Small intestine (tissue), 4 donors: Measurements from ENCODE around the gene ZNF165. TPM values are rescaled to one million over a fixed set of nuclear protein-coding genes. Genes with fewer than 3 reads are reported as not detected.

ENCODE experiments used
- polyA plus RNA-seq, 4 donors: library from polyadenylated mRNA; stranded (reverse) in 3 of 4; unstranded in 1 of 4; fragments of 200-250 nt in 3 of 4; fragments of 120-200 nt in 1 of 4; gene quantifications; one replicate each; pipeline versions ENCODE4 v1.2.1 to v1.2.3, GENCODE V29; 2013
- donor health status: healthy with polysubstance abuse.
- donor health status: Bipolar disorder and iron deficiency.
- donor health status: healthy.

Gene ZNF165
- polyA plus RNA-seq, 4 donors = 2.7 to 4.3 (median 3.6) TPM

Other genes starting within 250 kb of the ZNF165 start
- not detected for gene OR2B2, start 168.2 kb upstream of the ZNF165 start, polyA plus RNA-seq
- under 1 TPM in 1 of 4 donors, not detected in 3; 0.12 TPM for gene OR2B6, start 123.3 kb upstream of the ZNF165 start, polyA plus RNA-seq
- 10 to 100 TPM in 2 of 4 donors, 1 to 10 TPM in 2; 8.6 to 15.4 (median 10.5) TPM for gene ZSCAN16, start 44.0 kb downstream of the ZNF165 start, polyA plus RNA-seq
- 10 to 100 TPM in 1 of 4 donors, 1 to 10 TPM in 3; 1.1 to 20.1 (median 2.3) TPM for gene ZKSCAN8, start 61.3 kb downstream of the ZNF165 start, polyA plus RNA-seq
- gene ZSCAN9, start 144.7 kb downstream of the ZNF165 start, polyA plus RNA-seq = 10 to 100 TPM in 1 of 4 donors, 1 to 10 TPM in 3; 5.5 to 15.5 (median 6.8) TPM
- 1 to 10 TPM; 2.7 to 7.9 (median 3.8) TPM for gene ZKSCAN4, start 171.7 kb downstream of the ZNF165 start, polyA plus RNA-seq
- gene NKAPL, start 178.7 kb downstream of the ZNF165 start, polyA plus RNA-seq = 1 to 10 TPM in 1 of 4 donors, under 1 TPM in 3; 0.45 to 1.1 (median 0.86) TPM
- 10 to 100 TPM in 1 of 4 donors, 1 to 10 TPM in 3; 4.7 to 21.1 (median 6.7) TPM for gene ZSCAN26, start 186.6 kb downstream of the ZNF165 start, polyA plus RNA-seq
- 1 to 10 TPM in 3 of 4 donors, under 1 TPM in 1; 0.81 to 3.2 (median 1.2) TPM for gene PGBD1, start 201.0 kb downstream of the ZNF165 start, polyA plus RNA-seq